NCI-H82 treated with DMSO at 0.1 percent for 48 hours (cell line): ENCODE data around the gene SYT14.
"Not testable (repeated sequence)": the region's sequence is repeated elsewhere in the genome, so short reads cannot be mapped to it uniquely, and the experiment has no call there.

Experiments used
- DNase-seq: peaks from one replicate; lab custom pipeline; 2025; ENCODE audit not compliant: unreplicated experiment; lab: John Stamatoyannopoulos, UW

The SYT14 gene

DNA sequence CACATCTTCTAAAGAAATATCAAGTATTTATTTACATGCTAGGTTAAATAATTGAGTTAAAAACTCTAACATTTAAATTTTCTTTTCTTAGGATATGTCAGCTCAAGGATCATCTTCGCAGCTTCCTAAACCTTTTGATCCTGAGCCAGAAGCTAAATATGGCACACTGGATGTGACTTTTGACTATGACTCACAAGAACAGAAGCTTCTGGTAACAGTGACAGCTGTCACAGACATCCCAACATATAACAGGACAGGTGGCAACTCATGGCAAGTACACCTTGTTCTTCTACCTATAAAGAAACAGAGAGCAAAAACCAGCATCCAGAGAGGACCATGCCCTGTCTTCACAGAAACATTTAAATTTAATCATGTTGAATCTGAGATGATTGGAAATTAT, 161.9 kb downstream of the SYT14 start:
- no peak for DNase-seq

GRCh38 chr1:210104103-210104502, 166.1 kb downstream of the SYT14 start:
- DNase-seq, result no peak

GRCh38 chr1:210112906-210113305, 174.9 kb downstream of the SYT14 start:
- not testable (repeated sequence) for DNase-seq

- no peak for DNase-seq
These were observed 179.2 kb downstream of the SYT14 start for GRCh38 chr1:210117198-210117597.

DNA sequence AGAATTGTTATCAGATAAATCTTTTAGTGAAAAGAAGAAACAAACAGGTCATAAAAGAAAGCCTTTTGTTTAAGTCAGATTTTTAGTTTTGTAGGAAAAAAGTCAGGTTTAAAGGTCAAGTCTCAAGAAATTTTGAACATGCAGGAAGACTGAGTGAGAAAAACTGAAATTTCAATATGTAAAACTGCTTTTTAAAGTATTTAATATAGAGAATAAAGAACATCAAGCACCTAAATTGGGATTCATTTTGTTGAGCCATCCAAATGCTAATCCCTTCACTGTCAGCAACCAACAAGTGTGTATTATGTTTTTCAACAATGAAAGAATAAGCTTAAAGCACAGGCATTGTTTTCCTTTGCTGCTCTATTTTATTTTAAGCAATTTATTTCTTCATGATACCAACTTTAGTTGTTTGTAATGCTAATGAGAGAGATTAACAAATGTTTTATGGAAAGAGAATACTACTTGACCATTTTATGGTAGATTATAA, 179.7 kb downstream of the SYT14 start:
- DNase-seq, result no peak

GRCh38 chr1:210123383-210123782, 185.4 kb downstream of the SYT14 start:
- DNase-seq, result peak; percentile 69

DNA sequence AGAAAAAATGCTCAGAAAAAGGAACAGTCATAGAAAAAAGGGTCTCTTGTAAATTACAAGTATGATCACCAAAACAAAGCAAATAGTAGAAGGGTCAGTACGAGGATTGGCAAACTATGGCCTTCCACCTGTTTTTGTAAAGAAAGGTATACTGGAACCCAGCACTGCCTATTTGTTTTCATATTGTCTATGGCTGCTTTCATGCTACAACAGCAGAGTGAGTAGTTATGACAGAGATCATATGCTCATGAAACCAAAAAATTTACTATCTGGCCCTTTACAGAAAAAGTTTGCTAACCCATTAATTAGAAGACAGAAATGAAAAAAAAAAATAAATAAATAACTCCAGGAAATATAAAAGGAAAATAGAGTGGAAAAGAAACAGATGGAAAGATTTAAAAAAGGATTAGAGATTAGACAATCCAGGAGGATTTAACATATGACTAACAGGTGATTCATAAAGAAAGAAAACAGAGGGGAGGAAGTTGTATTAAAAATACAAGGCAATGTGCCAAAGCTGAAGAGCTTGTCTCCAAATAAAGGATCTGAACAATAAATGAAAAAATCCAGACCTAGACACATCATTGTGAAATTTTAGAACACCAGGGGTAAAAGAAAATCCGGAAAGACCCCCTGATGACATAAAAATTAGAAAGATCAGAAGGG, 186.0 kb downstream of the SYT14 start:
- peak; percentile 66 for DNase-seq

DNA sequence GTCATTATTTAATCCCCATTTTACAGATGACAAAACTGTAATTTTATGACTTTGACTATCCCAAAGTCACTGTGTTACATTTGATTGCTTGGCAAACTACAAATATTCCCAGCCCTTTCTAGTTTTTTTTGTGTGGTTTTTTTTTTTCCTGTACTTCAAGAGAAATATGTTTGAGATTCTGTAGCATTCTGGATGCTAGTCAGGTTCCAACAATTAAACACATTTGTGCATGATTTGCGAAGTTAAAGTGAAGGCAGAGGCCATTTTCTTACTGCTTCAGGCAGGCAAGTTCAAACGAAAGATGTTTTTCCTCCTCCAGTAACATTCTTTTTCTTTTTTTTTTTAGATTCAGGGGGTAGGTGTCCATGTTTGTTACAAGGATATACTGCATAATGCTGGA, 186.7 kb downstream of the SYT14 start:
- DNase-seq, result no peak

DNA sequence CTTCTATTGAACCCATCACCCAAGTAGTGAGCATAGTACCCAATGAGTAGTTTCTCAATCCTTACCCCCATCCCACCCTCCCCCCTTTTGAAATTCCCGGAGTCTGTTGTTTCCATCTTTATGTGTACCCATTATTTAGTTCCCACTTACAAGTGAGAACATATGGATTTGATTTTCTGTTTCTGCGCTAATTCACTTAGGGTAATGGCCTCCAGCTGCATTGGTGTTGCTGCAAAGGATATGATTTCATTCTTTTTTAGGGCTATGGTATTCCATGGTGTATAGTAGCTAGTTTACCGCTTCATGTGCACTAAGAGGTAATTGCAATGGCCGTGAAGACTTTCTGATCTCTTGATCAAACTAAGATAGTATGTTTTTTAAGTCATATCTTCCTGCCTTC, 187.1 kb downstream of the SYT14 start:
- DNase-seq, result no peak

DNA sequence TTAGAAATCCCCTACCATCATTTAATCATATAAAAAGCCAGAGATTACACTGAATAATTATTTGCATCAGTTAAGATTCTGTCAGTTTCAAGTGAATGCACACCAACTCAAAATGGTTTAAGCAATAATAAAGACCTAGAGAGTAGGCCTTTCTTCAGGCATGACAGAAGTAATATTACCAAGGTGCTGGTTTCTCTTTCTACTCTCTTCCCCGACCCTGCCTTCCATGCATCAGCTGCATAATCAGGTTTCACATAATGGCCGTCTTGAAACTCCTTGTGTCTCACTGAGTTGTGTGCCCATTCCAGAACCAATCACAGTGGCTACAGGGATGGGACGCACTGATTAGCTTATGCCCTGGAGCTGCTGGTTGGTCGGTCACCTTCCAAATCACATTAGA, 191.1 kb downstream of the SYT14 start:
- no peak for DNase-seq

DNA sequence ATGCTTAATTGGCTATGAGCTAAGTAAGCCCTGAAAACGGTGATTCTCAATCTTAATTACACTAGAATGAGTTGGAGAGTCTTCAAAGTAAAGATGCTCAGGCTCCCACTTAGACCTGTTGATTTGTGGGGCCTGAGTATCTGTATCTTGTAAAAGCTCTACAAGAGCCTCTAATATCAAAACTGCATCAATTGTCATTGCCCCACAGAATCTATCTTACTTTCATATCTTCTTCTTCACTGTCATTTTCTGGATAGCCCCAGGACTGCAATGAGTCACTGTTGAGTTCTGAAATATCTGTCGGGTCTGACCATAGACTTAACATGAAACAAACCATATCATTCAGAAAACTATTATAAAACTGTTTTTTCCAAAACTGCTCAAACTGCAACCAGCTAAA, 191.7 kb downstream of the SYT14 start:
- DNase-seq, result no peak

DNA sequence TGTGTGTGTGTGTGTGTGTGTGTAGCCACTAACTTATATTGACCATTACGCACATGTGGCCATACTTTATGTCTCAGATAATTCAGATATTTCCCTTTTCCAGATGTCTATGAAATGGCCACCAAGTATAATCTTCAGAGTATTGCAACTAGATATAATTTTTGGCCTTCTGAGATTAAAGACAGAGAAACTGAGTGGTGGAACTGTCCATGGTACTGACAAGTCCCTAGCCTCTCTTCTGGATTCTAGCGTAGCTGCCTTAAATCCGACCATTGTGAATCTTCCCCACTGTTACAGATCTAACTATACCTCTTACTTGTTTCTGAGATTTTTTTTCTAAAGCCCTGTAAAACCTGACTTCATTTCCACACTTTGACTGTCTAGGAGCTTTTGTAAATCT, 194.6 kb downstream of the SYT14 start:
- DNase-seq, result no peak

GRCh38 chr1:210143465-210144062, 205.5 kb downstream of the SYT14 start:
- DNase-seq, result peak; percentile 42

DNA sequence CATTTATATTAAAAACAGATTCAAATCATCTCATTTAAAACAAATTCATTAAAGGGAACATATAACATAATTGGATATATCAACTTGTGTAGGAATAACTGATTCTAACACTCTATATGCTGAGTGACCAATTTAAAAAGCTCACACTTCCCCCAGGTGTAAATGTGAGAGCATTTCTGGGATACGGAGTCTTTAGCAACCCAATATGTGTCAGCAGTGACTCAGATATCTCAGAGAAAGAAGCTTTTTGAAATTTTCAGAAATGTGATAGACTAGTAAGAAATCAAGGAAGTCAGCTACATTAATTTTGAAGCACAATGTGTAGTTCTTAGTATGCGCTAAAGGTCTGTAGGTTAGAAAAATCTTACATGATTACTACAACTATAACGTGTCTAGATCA, 206.7 kb downstream of the SYT14 start:
- no peak for DNase-seq

GRCh38 chr1:210151052-210151672, 213.1 kb downstream of the SYT14 start:
- DNase-seq, result no peak

- no peak for DNase-seq
These were observed 221.2 kb downstream of the SYT14 start for GRCh38 chr1:210159211-210159610.

DNA sequence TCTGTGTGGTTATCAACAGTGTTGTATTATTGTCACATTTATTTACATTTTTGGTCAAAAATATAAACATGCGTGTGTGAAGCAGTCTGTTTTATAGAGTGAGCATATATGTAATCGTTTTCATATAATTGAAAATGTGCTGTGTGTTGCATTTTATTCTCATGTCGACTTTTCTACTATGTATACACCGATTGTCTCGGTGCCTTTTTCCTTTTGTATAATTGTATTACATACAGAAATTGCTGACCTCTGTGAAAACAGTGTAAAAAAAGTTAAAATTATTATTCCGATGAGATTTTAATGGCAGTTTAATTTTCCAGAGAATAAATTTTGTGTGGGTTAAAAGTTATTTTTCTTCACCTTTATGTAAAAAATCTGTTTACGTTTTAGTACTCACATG, 232.2 kb downstream of the SYT14 start:
- DNase-seq, result no peak

GRCh38 chr1:210174133-210174532, 236.1 kb downstream of the SYT14 start:
- DNase-seq, result no peak

GRCh38 chr1:210185063-210185462, 247.0 kb downstream of the SYT14 start:
- DNase-seq, result no peak

DNA sequence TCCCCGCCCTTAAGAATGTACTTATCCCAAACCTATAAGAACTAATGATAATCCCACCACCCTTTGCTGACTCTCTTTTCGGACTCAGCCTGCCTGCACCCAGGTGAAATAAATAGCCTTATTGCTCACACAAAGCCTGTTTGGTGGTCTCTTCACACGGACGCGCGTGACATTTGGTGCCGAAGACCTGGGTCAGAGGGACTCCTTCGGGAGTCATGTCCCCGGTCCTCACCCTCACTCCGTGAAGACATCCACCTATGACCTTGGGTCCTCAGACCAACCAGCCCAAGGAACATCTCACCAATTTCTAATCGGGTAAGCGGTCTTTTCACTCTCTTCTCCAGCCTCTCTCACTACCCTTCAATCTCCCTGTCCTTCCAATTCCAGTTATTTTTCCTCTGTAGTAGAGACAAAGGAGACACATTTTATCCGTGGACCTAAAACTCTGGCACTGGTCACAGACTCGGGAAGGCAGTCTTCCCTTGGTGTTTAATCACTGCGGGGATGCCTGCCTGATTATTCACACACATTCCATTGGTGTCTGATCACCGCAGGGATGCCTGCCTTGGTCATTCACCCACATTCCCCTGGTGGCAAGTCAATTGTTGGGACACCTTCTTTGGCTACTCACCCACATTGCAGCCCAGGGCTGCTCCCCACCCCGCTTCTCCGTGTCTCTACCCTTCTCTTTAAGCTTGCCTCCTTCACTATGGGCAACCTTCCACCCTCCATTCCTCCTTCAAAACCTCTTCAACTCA, 250.0 kb downstream of the SYT14 start:
- not testable (repeated sequence) for DNase-seq

- no peak for DNase-seq
These were observed 251.4 kb downstream of the SYT14 start for GRCh38 chr1:210189426-210189825.
